SHP77 treated with DMSO at 0.1 percent for 48 hours (cell line): Measurements from ENCODE around the gene RAB1B.

ENCODE experiments used
- DNase-seq: peaks from one replicate; lab custom pipeline; 2025; lab: John Stamatoyannopoulos, UW

The RAB1B gene

DNA sequence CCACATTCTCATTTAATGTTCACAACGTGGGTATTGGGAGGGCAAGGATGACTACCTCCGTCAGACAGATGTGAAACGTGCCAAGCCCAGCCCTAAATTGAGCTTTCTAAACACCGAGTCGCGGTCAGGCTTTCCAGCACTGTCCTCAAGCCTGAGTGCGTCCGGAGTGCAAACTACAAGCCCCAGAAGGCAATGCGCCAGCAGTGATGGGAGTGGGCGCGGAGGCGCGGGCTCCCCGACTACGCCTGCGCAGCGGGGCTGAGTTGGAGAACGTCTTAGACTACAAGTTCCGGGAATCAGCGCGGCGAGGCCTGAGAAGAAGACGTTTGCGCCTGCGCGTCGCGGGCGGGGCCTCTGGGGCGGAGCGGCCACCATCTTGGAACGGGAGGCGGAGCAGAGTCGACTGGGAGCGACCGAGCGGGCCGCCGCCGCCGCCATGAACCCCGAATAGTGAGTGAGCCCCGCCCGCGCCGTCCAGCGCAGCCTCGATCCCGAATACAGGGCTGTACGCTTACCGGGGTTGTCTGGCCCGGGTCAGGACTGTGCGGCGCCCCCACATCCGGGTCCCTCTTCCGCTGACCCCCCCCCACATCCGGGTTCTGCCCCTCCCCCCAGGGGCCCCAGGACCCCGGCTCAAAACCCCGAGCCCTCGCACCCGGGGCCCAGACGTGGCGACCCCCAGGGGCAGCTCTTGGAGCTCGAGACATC lies at the start of gene RAB1B:
RAB1B (plus strand) TSS at position 396 of the 708 bp plus-strand sequence; CDS start at position 437, 41 bp downstream.
- DNase-seq: peak; percentile 99

DNA sequence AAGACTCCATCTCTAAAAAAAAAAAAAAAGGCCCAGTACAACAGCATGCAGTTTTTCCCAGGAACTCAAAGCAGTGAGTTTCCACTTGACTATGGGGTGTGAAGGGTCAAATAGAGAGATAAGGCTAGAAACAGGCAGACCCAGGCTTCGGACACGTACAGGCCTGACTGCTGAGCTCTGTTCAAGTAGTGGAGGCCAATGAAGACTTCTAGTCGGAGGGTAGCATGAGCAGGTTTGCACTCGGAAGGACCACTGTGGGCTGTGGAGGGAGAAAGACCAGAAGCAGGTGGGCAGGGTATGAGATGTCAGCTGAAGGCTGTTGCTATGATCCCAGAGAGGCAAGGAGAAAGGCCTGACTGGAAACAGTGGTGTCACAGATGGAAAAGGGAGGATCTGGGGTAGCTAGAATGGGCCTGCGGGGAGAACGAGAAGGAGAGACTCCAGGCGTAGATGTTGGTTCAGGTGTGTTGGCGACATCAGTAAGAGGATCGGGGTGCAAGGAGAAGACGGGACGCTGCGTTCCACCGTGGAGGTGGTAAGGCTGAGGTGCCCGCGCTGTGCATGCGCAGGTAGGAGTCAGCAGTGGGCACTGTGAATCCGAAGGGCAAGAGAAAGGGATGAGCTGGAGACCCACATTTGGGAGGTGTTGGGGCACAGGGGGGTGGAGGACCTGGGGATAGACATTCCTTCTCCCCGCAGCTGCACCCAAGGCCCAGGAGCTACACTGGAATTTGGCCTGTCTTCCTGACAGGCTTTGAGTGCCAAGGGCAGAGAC lies 49.4 kb upstream of the RAB1B start:
- no peak for DNase-seq

DNA sequence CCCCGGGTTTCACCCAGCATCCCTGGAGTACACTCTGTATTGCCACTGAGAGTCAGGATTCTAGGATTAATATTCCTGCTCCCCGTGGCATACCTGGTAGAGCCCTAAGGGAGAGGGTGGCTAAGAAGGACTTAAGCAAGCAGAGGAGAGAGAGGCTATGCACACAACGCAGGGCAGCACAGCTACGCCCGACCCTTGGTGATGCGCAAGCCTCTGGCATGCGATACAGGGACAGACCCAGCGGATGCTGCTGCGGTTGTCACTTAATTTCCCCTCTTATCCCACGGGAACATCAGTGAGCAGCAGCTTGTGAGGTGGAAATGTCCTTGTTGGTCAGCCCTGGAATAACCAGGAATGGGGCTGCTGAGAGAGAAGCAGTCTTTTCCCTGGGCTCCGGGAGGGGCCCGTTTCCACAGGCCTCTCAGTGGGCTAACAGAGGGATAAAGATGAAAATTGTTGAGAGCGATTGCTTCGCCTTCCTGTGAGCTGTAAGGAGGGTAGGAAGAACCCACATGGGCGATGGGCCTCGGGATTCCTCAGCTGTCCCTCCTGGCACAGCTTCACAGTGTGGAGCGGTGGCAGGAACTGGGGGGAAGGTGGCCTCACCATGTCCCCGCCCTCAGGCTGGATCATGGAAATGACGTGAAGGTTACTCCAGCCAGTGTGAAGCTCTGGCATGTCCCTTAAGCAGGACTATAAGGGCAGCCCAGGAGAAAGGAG lies 48.4 kb upstream of the RAB1B start:
- DNase-seq: no peak

DNA sequence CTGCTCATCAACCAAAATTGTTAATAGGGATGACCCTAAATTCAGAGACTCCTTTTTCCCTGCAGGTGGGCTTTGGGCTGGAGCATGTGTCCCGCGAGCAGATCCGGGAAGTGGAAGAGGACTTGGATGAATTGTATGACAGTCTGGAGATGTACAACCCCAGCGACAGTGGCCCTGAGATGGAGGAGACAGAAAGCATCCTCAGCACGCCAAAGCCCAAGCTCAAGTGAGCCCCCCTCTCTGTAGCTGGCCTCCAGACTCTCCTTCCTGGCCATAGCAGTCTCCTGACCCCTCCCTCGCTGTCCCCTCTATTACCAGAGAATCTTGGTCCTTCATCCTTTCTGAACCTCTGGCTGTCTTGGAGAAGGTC lies 47.9 kb upstream of the RAB1B start:
- no peak for DNase-seq

DNA sequence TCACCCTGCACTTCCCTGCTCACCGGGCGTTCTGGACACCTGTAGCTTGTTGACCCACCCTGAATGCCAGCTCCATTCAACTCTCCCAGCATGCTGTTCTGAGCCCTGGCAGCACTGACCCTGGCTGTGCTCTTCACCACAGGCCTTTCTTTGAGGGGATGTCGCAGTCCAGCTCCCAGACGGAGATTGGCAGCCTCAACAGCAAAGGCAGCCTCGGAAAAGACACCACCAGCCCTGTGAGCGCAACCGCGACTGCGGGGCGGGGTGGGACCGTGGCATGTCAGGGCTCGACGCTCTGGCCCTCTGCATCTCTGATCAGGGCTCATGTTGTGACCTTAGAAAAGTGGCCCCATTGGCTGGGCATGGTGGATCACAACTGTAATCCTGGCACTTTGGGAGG lies 47.4 kb upstream of the RAB1B start:
- DNase-seq: no peak

DNA sequence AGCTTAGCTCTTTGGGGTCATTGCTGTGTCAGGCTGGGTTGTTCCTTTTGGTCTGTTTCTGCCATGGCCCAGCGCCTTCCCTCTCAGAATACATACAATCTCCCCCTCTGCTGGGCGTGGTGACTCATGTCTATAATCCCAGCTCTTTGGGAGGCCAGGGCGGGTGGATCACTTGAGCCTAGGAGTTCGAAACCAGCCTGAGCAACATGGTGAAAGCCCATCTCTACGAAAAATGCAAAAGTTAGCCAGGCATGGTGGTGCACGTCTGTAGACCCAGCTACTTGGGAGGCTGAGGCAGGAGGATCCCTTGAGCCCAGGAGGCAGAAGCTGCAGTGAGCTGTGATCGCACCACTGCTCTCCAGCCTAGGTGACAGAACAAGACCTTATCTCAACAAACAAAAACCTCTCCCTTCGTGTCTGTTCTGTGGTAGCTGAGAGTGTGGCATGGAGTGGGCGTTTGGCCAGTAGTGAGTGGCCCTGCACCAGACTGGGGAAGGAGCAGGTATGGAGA lies 46.7 kb upstream of the RAB1B start:
- no peak for DNase-seq

DNA sequence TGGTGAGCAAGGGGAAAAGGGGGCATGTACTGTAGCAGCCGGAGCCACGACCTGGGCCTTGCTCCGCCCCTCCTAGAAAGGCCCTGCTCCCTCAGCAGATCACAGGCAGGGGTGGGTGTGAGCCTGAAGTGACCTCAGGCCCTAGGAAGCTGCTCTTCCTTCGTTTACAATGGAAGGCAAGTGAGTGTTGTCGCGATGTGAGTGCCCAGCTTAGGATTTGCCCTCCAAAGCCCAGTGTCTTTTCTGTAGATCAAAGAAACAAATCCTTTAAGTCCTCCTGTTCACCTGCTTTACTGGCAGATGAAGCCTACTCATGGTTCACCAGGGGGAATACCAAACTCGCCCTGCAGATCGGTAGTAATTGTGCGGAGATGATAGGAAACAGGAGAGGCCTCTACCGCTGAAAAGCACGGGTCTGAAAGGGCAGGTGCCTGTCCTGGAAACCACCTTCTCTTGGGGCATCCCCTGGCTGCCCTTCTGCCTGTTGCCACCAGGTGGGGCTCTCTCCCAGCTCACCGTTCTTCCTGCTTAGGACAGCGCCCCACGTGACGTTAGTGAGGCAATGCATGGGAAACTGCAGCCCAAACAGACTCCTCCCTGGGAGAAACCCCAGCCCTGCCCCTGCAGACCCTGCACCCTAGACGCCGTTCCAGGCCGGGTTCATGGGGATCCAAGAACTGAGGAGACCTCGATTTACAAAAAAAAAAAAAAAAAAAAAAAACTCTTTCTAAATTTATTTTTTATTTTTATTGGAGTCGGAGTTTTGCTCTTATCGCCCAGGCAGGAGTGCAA lies 45.9 kb upstream of the RAB1B start:
- peak; percentile 91 for DNase-seq

DNA sequence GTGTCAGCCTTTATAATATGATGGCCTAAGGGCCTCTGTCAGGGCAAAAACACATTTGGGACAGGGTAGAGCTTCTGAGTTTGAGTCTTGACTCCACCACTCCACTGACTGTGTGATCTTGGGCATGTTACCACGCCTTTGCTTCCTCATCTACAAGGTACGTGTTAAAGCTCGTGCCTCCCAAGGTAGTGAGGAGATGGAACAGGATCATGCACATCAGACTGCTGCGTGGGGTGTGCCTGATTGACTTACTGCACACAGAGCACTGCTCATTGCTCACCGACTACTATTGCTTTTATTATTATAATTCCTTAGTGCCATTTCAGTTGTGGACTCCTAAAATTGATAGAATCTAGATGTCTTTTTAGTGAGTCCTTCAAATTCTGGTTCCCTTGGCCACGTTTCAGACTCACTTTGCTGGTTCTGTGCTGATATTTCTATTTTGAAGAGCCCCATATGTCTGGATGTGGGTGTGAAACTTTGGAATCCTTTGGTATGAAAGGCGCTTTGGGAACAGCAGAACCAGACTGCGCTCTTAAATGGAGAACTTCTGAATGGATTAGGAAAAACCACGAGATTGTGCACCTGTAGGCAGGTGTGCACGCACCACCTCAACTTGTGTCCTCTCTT lies 44.1 kb upstream of the RAB1B start:
- DNase-seq: no peak

DNA sequence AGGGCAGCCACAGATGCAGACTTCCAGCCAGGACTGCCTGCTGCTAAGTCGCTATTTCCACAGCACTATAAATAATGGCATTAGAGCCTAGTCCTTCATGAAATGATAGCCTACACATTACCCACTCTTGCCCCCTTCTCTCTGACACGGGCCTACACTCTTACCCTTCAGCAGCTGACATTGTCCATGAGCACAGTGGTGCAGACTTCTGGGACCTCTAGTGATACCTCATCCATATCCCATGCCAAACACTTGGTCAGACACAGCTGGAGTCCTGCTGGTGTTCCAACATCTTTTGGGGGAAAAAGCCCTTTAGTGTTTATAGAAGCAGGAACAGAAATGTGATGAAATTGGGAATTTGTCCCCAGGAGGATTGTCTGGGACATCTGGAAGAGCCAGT lies 43.4 kb upstream of the RAB1B start:
- no peak for DNase-seq

DNA sequence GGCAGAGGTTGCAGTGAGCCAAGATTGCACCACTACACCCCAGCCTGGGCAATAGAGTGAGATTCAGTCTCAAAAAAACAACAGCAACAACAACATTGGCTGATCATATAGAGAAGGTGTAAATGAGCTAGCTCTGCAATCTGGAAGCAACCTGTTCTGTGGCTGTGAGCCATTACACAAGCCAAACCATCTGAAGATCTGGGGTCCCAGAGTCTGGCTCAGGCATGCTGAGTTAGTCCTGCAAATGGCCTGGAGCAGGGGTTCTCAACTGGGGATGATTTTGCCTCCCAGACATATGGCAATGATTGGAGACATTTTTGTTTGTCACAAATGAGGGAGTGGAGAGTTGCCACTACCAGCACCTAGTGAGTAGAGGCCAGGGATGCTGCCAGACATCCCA lies 42.3 kb upstream of the RAB1B start:
- no peak for DNase-seq

DNA sequence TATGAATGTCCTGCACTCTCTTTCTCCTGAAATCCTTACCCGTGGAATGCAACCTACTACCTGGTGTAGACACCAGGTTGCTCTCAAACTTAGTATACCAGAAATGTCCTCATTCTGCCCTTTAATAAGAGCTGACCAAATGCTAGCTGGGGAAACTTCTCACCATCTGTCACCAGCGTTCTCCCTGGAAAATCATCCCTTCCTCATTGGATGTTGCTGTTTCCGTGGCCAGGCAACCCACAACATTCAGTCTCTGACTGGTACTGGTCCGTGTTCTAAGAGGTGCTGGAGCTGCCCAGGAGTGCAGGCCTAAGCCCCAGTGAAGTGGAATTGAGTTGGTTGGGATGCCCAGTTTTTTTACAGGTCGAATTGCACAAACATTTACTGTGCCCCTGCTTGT lies 40.7 kb upstream of the RAB1B start:
- DNase-seq: no peak

DNA sequence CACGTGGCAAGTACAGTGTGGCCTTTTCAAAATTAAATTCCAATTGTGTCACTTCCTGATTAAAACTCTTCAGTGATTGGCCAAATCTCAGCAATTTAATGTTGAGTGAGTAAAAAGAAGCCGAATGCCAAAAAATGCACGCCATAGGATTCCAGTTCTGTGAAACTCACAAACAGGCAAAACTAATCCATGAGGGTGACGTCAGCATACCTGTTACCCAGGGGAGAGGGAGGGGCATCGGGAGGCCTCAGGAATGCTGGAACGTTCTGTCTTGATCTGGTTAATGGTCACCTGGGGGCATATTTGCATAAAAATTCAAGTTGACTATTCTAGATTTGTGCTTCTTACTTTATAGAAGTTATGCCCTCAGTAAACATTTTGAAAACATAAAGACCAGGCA lies 39.9 kb upstream of the RAB1B start:
- no peak for DNase-seq

DNA sequence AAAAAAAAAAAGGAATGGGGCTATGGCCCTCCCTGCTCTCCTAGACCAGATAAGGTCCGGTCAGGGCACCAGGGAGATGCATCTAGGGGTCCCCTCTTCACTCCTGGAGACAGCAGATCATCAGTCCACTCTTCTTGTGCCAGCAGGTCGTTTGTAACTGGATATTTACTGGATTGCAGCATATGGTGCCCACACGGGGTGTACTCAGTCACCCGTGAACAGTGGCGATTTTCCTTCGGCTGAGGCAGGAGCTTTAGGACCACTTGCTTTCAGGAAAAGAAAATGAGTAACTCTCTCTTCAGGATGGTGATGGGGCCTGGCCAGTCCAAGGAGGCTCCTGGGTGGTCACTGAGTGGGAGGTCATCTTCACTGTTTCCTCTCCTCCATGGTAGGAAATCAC lies 38.3 kb upstream of the RAB1B start:
- DNase-seq: no peak

DNA sequence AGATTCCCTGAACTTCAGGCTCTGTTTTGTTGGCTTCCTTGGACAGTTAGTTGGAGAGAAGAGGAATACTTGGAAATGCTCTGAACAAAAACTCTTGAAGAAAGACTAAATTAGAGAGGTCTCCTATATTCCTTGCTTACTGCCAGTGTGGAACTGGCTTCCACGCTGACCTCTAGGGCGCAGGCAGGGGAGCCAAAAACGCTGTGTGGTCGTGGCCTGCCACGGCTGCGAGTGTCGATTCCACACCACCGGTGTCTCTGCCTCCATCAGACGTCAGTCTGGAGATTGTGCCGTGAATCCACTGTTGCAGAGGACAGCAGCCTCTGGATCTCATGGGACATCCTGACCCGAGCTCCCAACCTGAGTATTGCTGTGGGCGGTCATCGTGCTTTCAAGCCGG lies 37.5 kb upstream of the RAB1B start:
- DNase-seq: no peak

DNA sequence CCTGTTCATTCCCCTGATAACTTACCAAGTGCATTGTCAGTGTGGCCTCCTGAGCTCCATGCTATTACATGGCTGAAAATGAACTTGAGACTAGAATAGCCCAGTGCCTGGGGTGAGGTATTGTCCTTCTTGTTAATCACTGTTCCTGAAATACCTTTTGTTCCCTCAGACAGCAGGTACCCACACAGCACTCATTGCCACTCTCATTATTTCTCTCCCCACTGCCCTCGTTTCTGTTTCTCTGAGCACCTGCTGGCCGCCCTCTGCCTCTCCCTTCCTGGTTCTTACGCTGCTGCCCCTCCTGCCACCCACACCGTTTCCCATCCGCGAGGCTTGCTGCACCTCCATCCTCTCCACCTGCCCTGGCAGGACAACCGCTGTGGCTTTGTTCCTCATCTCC lies 36.9 kb upstream of the RAB1B start:
- DNase-seq: no peak

DNA sequence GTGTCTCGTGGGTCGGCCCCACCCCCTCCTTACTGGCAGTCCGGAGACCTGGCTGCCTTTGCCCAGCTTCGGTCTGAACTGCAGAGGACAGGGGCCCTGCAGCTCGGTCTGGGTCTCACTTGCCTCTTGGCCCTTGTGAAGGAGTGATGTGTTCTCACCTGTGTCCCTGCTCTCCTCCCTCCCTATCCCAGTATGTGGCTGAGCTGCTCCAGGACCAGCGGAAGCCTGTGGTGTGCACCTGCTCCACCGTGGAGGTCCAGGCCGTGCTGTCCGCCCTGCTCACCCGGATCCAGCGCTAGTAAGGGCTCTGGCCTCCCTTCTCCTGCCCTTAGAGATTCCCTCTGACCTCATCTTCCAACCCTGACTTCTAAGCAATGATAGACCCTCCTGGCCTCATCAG lies 35.7 kb upstream of the RAB1B start:
- no peak for DNase-seq

DNA sequence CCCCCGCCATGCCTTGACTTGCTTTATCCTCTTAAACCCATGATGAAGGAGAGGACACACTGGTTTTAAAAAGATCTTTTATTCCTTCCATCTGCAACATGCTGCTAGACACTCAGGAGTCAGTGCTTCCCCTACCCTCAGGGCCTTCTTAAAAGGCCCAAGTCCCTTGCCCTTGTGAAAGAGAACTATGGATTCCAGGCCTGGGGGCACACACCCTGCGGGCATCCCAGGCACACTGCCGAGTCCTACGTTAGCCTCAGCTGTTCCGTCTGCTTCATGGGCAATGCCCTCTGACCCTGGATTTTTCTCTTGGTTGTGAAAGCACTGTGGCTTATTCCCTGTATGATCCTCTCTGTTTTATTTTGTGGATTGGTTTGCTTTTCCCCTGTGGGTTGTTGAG lies 35.1 kb upstream of the RAB1B start:
- DNase-seq: no peak

DNA sequence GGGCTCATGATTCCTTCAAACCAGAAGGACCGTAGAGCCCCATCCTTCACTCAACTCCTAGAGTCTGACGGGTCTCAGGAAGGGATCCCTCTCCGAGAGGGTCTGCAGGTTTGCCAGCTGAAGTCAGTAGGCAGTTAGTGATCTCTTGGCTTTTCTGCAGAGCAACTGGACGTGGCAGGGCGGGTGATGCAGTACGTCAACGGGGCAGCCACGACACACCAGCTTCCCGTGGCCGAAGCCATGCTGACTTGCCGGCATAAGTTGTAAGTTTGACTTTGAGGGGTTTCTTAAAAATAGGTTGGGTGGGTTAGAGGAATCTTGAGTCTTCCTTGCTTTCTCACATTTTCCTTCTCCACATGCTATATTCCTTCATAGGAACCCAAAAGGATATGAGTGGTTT lies 33.3 kb upstream of the RAB1B start:
- DNase-seq: no peak

DNA sequence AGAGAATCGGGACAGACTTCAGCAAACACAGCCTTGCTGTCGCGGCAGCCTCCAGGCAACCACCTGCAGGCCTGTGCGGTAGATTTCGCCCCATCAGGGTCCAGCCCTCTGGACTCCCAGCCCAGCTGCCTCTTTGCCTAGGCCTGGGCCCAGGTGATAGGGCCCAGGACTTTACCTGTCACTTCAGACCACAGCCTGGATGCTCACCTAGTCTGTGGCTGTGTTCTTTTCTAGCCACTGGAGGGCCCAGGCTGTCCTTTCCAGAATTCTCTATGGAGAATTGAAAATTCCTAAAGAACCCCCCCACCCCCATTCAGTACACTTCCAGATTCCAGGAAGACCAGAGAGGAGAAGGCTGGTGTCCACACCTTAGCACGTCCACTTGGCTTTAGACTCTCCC lies 30.6 kb upstream of the RAB1B start:
- DNase-seq: no peak

DNA sequence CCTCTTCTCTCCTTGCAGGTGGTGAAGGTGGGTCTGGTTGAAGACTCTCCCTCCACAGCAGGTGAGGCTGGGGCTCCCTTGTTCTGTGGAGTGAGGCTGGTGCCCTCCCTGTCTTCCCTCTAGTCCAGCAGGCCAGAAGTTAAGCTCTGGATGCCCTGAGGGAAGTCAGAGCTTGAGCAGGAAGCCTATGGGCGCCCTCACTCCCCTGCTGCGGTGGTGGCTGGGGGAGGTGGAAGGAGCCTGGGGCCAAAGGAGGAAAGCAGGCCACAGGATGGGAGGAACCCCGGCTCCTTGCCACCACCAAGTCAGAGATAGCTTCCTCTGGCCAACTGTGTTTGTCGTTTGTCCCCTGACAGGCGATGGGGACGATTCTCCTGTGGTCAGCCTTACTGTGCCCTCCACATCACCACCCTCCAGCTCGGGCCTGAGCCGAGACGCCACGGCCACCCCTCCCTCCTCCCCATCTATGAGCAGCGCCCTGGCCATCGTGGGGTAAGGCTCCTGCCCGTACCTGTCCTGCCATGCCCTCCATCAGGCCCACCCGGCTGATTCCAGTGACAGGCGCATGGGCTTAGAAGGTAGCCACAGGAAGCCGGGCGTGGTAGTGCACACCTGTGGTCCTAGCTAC lies 29.5 kb upstream of the RAB1B start:
- DNase-seq: no peak

DNA sequence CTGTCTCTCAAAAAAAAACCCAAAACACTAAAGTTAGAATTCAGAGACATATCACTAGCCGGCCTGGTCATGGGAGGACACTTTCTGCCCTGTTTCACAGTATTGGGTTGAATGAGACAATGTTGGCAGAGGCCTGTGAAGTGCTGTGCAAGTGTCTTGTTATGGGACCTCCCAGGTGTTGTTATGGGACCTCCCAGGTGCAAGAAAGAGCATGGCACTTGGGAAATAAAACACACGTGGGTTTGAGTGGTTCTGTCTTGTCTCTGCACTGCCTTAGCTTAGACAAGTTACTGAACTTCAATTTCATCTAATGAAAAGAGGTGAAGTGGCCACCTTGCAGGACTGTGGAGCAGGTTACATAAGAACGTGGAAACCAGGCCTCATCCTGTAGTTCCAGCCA lies 28.9 kb upstream of the RAB1B start:
- no peak for DNase-seq
